ENCODE measurements around the gene APOBEC3A. TPM values are rescaled to one million over a fixed set of nuclear protein-coding genes. Genes with fewer than 3 reads are reported as not detected.
"Not testable (repeated sequence)": the region's sequence is repeated elsewhere in the genome, so short reads cannot be mapped to it uniquely, and the experiment has no call there.

APOBEC3A gene
- total RNA-seq, 1 donor from 2014 or later = 0.12 TPM

GRCh38 chr22:38941488-38941987 lies 15.9 kb upstream of the APOBEC3A start:
- TF ChIP-seq CTCF (conservative IDR thresholded peaks at IDR 0.05; ENCODE audit: low read depth, low read length) = no peak
- DNase-seq (ENCODE audit: low read depth) = no peak

GRCh38 chr22:38942702-38943101 lies 14.7 kb upstream of the APOBEC3A start:
- H3K4me3 ChIP-seq (ENCODE audit: low read depth, low read length) = no peak overlapping the region
- DNase-seq (ENCODE audit: low read depth) = no peak
- no peak for TF ChIP-seq CTCF (conservative IDR thresholded peaks at IDR 0.05; ENCODE audit: low read depth, low read length)

More at GRCh38 chr22:38941488-38941987, 15.9 kb upstream of the APOBEC3A start:
- H3K4me3 ChIP-seq (ENCODE audit: low read depth, low read length) = no peak overlapping the region

GRCh38 chr22:38943201-38943600 lies 14.2 kb upstream of the APOBEC3A start:
- no peak for DNase-seq (ENCODE audit: low read depth)
- H3K4me3 ChIP-seq (ENCODE audit: low read depth, low read length) = no peak overlapping the region
- TF ChIP-seq CTCF (conservative IDR thresholded peaks at IDR 0.05; ENCODE audit: low read depth, low read length) = peak; percentile 36

GRCh38 chr22:38943882-38944281 lies 13.5 kb upstream of the APOBEC3A start:
- no peak overlapping the region for H3K4me3 ChIP-seq (ENCODE audit: low read depth, low read length)
- no peak for TF ChIP-seq CTCF (conservative IDR thresholded peaks at IDR 0.05; ENCODE audit: low read depth, low read length)
- DNase-seq (ENCODE audit: low read depth) = no peak

- no peak for DNase-seq (ENCODE audit: low read depth)
- no peak for TF ChIP-seq CTCF (conservative IDR thresholded peaks at IDR 0.05; ENCODE audit: low read depth, low read length)
- no peak overlapping the region for H3K4me3 ChIP-seq (ENCODE audit: low read depth, low read length)
Observed at GRCh38 chr22:38944653-38945052, 12.8 kb upstream of the APOBEC3A start.

- DNase-seq (ENCODE audit: low read depth); H3K4me3 ChIP-seq (ENCODE audit: low read depth, low read length): not testable (repeated sequence)
Observed at GRCh38 chr22:38945706-38946338, 11.6 kb upstream of the APOBEC3A start.

- TF ChIP-seq CTCF (conservative IDR thresholded peaks at IDR 0.05; ENCODE audit: low read depth, low read length) = no peak
- no peak overlapping the region for H3K4me3 ChIP-seq (ENCODE audit: low read depth, low read length)
- DNase-seq (ENCODE audit: low read depth) = no peak
Observed at GRCh38 chr22:38946771-38947170, 10.6 kb upstream of the APOBEC3A start.

All from epithelial cell of proximal tubule (primary cell).